Fibroblast of pulmonary artery (primary cell): Measurements from ENCODE around the gene CCDC141.

Experiments
- DNase-seq: peaks from one replicate; pipeline ENCODE4 v3.0.0-alpha.2; 2010; ENCODE audit warnings: low read depth
- H3K4me3 ChIP-seq: replicated peaks from 2 replicates; pipeline ENCODE4 v1.5.1; 2011; ENCODE audit warnings: low read depth, mild to moderate bottlenecking, control low read depth, low read length, moderate library complexity
- TF ChIP-seq, protein P1 (sequence below): IDR thresholded peaks from 2 replicates; pipeline ENCODE4 v1.5.1; 2011; ENCODE audit warnings: mild to moderate bottlenecking, control low read depth, low read length, inconsistent platforms; ENCODE audit errors: missing control alignments

CCDC141 gene

DNA sequence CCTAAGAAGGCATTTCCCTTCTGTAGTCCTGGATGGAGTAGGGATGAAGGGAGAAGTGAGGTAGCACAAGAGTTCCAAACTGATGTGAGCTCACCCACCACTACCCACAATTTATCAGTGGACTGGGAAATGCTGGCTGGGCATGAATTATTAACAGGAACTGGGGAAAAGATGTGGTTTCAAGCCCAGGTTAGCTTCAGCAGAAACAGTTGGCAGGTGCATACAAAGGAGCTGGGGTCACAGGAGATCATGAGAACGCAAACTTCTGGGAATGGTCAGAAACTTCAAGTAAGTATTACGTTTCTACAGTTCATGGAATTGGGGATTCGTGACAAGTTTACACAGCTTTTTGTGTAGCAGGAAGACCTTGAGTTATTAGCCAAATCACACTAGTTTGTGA is 5.4 kb downstream of the CCDC141 start:
- TF ChIP-seq, protein P1, sequence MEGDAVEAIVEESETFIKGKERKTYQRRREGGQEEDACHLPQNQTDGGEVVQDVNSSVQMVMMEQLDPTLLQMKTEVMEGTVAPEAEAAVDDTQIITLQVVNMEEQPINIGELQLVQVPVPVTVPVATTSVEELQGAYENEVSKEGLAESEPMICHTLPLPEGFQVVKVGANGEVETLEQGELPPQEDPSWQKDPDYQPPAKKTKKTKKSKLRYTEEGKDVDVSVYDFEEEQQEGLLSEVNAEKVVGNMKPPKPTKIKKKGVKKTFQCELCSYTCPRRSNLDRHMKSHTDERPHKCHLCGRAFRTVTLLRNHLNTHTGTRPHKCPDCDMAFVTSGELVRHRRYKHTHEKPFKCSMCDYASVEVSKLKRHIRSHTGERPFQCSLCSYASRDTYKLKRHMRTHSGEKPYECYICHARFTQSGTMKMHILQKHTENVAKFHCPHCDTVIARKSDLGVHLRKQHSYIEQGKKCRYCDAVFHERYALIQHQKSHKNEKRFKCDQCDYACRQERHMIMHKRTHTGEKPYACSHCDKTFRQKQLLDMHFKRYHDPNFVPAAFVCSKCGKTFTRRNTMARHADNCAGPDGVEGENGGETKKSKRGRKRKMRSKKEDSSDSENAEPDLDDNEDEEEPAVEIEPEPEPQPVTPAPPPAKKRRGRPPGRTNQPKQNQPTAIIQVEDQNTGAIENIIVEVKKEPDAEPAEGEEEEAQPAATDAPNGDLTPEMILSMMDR: no peak
- no peak for DNase-seq
- no peak overlapping the region for H3K4me3 ChIP-seq

DNA sequence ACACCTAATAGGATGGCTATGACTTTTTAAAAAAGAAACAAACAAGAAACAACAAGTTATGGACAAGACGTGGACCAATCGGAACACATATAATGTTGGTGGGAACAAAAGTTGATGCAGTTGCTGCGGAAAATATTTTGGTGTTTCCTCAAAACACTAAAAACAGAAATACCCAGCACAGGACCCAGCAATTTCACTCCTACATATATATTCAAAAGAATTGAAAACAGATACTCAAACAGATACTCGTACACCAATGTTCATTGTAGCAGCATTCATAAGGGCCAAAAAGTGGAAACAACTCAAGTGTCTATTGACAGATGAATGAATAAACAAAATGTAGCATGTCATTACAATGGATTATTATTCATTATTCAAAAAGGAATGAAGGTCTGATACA is 12.1 kb downstream of the CCDC141 start:
- no peak overlapping the region for H3K4me3 ChIP-seq

DNA sequence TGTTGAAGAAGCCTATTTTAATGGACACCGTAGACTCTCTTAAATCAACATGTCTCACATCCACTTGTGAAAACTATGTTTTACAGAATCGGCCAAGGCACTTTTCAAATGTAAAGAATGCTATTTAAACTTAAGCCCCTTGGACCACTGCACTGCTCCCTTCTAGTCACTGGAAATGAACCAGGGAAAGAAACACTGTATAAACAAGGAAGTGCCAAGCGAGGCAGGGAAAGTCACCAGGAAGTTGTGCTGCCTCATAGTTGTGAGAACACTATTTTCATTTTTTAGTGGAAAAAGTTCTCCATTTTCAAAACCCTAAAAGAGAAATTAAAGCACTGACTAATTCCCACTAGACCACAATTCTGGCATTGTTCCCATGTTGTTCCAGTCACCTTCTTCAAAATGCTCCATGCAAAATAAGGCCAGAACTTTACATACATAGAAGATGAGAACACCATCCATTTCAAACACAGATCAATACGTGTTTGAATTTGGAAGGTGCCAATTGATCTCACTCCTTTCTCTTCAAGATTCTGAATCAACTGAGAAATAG is 13.5 kb downstream of the CCDC141 start:
- DNase-seq: peak; percentile 10
- no peak overlapping the region for H3K4me3 ChIP-seq
- TF ChIP-seq, protein P1: no peak

More for the DNA sequence above, 12.1 kb downstream of the CCDC141 start:
- TF ChIP-seq, protein P1: no peak
- DNase-seq: no peak

DNA sequence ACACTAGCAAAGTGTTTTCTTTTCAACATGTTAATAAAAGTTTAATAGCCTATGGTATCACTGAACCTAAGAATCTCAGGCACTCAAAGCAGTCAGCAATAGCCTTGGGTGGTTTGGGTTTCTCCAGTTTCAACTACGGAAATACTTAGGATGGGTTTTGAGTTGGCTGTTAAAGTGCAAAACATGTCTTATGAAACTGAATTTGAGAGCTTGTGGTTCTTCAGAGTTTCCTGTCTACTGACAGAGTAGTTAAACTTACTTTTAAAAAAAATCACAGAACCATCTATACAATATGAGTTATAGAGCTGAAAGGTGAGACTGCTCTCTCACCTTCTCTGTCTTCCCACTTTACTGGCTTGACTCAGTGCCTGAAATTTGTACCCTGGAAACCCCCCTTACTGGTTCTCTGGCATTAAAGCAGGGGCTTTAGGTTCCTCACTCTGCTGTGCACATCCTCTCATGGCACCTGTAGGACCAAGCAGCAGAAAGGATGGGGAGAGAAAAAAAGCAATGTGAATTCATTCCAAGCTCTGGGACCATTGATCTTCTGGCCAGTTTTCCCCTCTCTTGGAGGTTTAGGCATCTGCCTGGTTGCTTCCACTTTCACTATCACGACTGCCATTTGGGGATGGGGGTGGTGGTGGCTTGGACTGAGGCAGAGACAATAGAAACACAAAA is 18.1 kb downstream of the CCDC141 start:
- no peak overlapping the region for H3K4me3 ChIP-seq
- TF ChIP-seq, protein P1: no peak
- peak; percentile 4 for DNase-seq

DNA sequence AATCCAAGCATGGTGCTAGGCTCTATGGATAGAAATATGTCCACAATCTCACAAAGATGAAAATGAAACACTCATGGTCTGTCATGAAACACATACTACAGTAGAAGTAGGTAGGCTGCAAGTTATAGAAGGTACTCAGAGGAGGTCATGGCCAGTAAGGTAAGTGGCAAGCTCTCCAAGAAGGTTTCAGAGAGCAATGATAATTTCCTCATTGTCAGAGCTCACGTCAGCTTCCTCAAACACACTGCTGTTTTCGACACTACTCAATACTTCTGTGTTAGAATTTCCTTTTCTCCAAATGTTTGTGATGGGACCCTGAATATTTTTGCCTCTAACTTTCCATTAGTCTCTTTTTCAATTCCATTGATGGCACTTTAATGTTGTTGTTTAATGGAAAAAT is 25.5 kb downstream of the CCDC141 start:
- no peak overlapping the region for H3K4me3 ChIP-seq
- DNase-seq: no peak

DNA sequence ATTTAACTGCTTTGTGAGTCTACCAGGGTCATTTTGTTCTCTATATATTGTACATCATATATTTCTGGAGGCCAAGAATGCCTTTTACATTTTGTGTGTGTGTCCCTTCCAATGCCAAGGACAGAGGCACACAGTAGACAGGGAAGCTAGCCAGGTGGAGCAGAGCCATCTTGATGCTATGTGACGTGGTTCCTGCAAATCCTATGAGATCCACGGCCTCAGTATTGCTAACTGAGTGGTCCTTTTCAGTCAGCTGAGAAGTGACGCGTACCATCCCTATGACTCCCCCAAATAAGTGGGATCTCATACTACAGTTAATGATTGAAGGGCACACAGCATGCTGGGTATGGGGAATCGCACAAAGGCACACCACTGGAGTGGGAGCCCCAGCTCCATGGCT is 27.3 kb downstream of the CCDC141 start:
- no peak for DNase-seq
- TF ChIP-seq, protein P1: no peak
- no peak overlapping the region for H3K4me3 ChIP-seq

More for the DNA sequence above, 25.5 kb downstream of the CCDC141 start:
- TF ChIP-seq, protein P1: no peak

DNA sequence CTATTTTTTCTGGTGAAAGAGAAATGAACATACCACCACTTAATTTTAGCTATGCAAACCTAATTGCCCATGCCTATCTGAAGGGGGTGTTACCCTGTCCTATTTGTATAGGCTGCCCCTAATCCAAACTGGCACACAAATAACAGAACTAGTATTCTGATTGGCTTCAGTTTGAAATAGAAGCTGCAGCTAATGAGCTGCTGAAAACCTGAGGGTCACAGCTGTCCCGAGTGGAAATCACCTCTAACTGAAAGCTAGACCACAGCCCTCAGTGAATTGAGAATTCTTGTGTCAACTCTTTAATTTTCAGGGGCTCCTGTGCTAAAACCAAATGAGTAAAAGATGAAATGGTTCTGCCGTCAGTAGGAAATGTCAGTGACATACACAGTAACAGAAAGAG is 28.7 kb downstream of the CCDC141 start:
- TF ChIP-seq, protein P1: no peak
- no peak overlapping the region for H3K4me3 ChIP-seq
- no peak for DNase-seq
